Breast epithelium (tissue), 4 donors: ENCODE data around the gene PPM1H. TPM values are rescaled to one million over a fixed set of nuclear protein-coding genes. Genes with fewer than 3 reads are reported as not detected.

Experiments
- DNase-seq, 2 donors: peaks; one replicate each; pipeline ENCODE4 v3.0.0-alpha.2; 2019; ENCODE audit warnings: low spot score in 2 of 2
- H3K27ac ChIP-seq, 2 donors: fragments of 200-600 bp; sonication (generic) in 1 of 2; one replicate each; pipeline ENCODE4 v1.5.1; 2016 to 2019; ENCODE audit warnings: mild to moderate bottlenecking in 1 of 2
- H3K27me3 ChIP-seq, 2 donors: fragments of 200-600 bp; sonication (generic) in 1 of 2; one replicate each; pipeline versions ENCODE4 v1.5.1 to v1.6.0; 2017 to 2019; ENCODE audit warnings: control low read depth in 1 of 2, mild to moderate bottlenecking in 1 of 2
- H3K36me3 ChIP-seq: fragments of 200-600 bp; one replicate; pipeline ENCODE4 v1.5.1; 2019
- H3K4me1 ChIP-seq, 2 donors: fragments of 200-600 bp; sonication (generic); one replicate each; pipeline ENCODE4 v1.5.1; 2016 to 2019; ENCODE audit warnings: control low read depth in 1 of 2
- H3K4me3 ChIP-seq, 3 donors: fragments of 200-600 bp; sonication (generic); 1 replicate in 2 of 3; 2 replicates in 1 of 3; pipeline ENCODE4 v1.5.1; 2016 to 2019; ENCODE audit warnings: mild to moderate bottlenecking in 3 of 3, moderate library complexity in 2 of 3
- H3K9me3 ChIP-seq, 2 donors: fragments of 200-600 bp; sonication (generic) in 1 of 2; one replicate each; pipeline ENCODE4 v1.5.1; 2016 to 2019; ENCODE audit warnings: control low read depth in 1 of 2
- POLR2A ChIP-seq: fragments of 450-650 bp; IDR thresholded peaks from one replicate; pipeline ENCODE4 v1.6.1; 2016; ENCODE audit warnings: antibody characterized with exemption, mild to moderate bottlenecking, moderate library complexity
- POLR2AphosphoS5 ChIP-seq, 3 donors: sonication (generic); formaldehyde crosslinking; IDR thresholded peaks; one replicate each; pipeline ENCODE4 v1.6.1; 2017; ENCODE audit warnings: antibody characterized with exemption in 3 of 3
- intact Hi-C: fragments of 100-400 bp; cut with DNase I; formaldehyde crosslinking; loops from one replicate; pipeline ENCODE4 v1.15.1; 2023; ENCODE audit warnings: low total_unique reads
- total RNA-seq, 3 donors: library from RNA; depleted of rRNA; stranded (reverse); fragments of >200 nt; gene quantifications; one replicate each; pipeline ENCODE4 v1.1.0, GENCODE V29; 2016
- TF ChIP-seq, protein P1 (sequence below), 3 donors: fragments of 450-650 bp; IDR thresholded peaks; one replicate each; pipeline ENCODE4 v1.5.1; 2016 to 2017; ENCODE audit warnings: antibody characterized with exemption in 3 of 3, mild to moderate bottlenecking in 3 of 3, moderate library complexity in 3 of 3

The PPM1H gene
- total RNA-seq, 3 donors from 2014 or later = 2.2 to 15.4 (median 13.5) TPM

DNA sequence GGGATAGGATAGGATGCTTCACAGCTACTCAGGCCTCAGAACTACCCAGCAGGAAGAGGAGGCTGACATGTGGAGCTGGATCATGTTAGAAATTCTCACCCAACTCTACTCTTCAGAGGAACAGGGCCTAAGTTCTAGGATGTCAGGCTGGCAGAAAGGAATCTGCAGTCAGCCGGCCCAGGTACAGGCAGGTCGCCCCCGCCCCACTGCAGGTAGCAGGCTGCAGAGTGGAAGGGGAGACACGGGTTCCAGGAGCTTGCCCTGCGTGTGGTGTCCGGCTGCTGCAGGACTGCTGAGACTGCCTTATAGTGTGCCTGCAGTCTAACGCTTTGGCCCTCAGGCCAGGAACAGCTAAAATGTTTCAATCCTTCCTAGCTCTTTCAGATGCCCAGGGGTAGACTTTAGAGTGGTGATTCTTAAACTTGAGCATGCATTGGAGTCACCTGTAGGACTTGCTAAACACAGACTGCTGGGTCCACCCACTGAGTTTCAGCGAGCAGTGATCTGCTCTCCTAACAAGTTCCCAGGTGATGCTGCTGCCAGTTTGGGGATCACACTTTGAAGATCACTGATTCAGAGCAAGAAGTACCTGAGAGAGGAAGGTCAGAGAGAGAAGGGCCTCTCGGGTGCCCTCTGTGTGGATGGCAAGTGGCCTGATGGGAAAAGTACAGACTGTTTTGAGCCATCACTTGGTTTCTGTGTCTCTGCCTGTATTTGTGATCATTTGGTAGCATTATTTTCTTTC lies 153.6 kb downstream of the PPM1H start:
- Histone ChIP-seq H3K27me3 (no peaks in the 10 kb centered on the region), H3K4me3 (no peak overlapping the region), H3K36me3 (no peaks in the 10 kb centered on the region), H3K9me3 (no peaks in the 10 kb centered on the region), H3K27ac (no peak overlapping the region), H3K4me1 (no peaks in the 10 kb centered on the region)
- intact Hi-C loops = no loop called here
- DNase-seq = no peak
- TF ChIP-seq POLR2A (no peak), POLR2AphosphoS5 (IDR thresholded peaks at IDR 0.05) (no peak)
- TF ChIP-seq, protein P1, sequence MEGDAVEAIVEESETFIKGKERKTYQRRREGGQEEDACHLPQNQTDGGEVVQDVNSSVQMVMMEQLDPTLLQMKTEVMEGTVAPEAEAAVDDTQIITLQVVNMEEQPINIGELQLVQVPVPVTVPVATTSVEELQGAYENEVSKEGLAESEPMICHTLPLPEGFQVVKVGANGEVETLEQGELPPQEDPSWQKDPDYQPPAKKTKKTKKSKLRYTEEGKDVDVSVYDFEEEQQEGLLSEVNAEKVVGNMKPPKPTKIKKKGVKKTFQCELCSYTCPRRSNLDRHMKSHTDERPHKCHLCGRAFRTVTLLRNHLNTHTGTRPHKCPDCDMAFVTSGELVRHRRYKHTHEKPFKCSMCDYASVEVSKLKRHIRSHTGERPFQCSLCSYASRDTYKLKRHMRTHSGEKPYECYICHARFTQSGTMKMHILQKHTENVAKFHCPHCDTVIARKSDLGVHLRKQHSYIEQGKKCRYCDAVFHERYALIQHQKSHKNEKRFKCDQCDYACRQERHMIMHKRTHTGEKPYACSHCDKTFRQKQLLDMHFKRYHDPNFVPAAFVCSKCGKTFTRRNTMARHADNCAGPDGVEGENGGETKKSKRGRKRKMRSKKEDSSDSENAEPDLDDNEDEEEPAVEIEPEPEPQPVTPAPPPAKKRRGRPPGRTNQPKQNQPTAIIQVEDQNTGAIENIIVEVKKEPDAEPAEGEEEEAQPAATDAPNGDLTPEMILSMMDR (IDR thresholded peaks at IDR 0.05) = no peak

DNA sequence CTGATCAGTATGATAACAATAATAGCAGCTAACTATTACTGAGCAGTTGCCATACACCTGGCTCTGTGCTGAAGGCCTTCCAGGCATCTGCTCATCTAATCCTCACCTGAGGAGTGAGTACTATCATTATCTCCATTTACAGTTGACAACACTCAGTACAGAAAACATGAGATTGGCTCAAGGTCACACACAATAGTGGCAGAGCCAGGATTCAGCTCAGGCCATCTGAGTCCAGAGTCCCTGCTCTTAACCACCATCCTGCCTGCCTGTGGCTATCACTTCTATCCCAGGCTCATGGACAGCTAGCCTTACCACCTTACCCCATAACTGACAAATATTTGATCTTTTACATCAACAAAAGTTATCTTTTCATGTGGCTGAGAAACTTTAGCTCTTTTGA lies 155.5 kb downstream of the PPM1H start:
- H3K27ac ChIP-seq = no peak overlapping the region
- H3K36me3 ChIP-seq = no peaks in the 10 kb centered on the region
- no peaks in the 10 kb centered on the region for H3K9me3 ChIP-seq
- no peaks in the 10 kb centered on the region for H3K4me1 ChIP-seq
- H3K4me3 ChIP-seq = no peak overlapping the region
- no peak for DNase-seq
- intact Hi-C loops = no loop called here
- TF ChIP-seq, protein P1 (IDR thresholded peaks at IDR 0.05) = no peak
- TF ChIP-seq POLR2AphosphoS5 (IDR thresholded peaks at IDR 0.05) = no peak
- no peak for TF ChIP-seq POLR2A
- no peaks in the 10 kb centered on the region for H3K27me3 ChIP-seq

DNA sequence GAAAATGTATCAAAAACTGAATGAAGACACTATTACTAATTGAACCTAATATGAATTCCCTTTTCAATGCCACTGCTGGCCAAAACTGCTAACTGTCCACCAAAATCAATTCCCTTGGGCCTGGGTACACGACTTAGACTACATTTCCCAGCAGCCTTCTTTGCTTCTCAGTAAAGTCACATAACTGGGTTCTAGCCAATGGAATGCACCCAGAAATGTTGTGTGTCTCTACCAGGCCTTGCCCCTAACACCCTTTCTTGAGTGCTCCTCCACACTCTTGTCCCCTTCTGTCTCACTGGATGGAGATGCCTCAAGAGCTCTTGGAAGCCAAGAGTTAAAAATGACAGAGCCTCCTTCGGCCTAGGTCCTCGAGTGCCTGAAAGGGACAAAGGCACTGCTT lies 156.8 kb downstream of the PPM1H start:
- Histone ChIP-seq H3K27ac (no peak overlapping the region), H3K27me3 (no peaks in the 10 kb centered on the region), H3K36me3 (no peaks in the 10 kb centered on the region), H3K9me3 (no peaks in the 10 kb centered on the region), H3K4me3 (no peak overlapping the region), H3K4me1 (no peaks in the 10 kb centered on the region)
- TF ChIP-seq POLR2A = no peak
- no peak for TF ChIP-seq POLR2AphosphoS5 (IDR thresholded peaks at IDR 0.05)
- TF ChIP-seq, protein P1 (IDR thresholded peaks at IDR 0.05) = no peak
- intact Hi-C loops = no loop called here
- no peak for DNase-seq

DNA sequence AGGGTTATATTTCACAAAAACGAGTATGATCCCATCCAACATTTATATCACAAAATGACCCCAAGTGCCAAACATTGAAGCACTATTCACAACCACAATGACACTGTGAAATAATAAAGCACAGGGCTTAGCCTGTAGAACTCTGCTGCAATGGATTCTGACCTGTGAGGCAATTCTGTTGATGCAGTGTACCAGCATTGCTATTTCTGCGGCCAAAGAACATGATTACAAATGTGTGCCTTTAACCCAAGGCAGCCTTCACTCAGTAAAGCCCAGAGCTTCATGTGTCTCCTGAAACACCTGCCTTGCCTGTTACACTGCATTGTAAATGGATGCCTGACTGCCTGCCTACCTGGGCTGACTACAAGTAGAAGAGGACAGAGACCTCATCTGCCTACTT lies 158.0 kb downstream of the PPM1H start:
- no peaks in the 10 kb centered on the region for H3K27me3 ChIP-seq
- H3K9me3 ChIP-seq = no peaks in the 10 kb centered on the region
- no peak overlapping the region for H3K4me3 ChIP-seq
- DNase-seq = no peak
- TF ChIP-seq POLR2A (no peak), POLR2AphosphoS5 (IDR thresholded peaks at IDR 0.05) (no peak)
- TF ChIP-seq, protein P1 (IDR thresholded peaks at IDR 0.05) = no peak
- H3K36me3 ChIP-seq = no peaks in the 10 kb centered on the region
- H3K27ac ChIP-seq = no peak overlapping the region
- intact Hi-C loops = no loop called here
- no peaks in the 10 kb centered on the region for H3K4me1 ChIP-seq

DNA sequence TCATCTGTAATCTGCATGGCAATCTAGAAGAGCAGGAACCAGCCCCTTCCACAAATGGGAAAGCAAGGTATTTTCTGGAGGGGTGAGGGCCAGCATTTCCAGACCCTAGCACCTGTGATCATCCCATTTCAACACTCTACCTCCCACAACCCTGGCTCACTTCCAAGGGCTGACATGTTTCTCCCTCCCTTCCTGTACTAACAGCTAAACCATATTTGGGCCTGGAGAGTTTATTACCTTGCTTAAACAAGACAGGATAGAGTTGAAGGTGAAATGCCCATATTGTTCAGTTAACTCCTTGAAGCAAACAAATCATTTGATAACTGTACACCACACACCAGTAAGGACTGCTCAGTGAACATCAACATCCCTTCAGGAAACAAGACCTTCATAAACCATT lies 158.4 kb downstream of the PPM1H start:
- no peaks in the 10 kb centered on the region for H3K36me3 ChIP-seq
- DNase-seq = no peak
- no peak overlapping the region for H3K4me3 ChIP-seq
- TF ChIP-seq POLR2AphosphoS5 (IDR thresholded peaks at IDR 0.05) (no peak), POLR2A (no peak)
- TF ChIP-seq, protein P1 (IDR thresholded peaks at IDR 0.05) = no peak
- no peaks in the 10 kb centered on the region for H3K4me1 ChIP-seq
- intact Hi-C loops = no loop called here
- H3K27ac ChIP-seq = no peak overlapping the region
- H3K9me3 ChIP-seq = no peaks in the 10 kb centered on the region
- H3K27me3 ChIP-seq = no peaks in the 10 kb centered on the region
